ENCODE data around the gene KCNE5. TPM values are rescaled to one million over a fixed set of nuclear protein-coding genes. Genes with fewer than 3 reads are reported as not detected.
"Not testable (repeated sequence)": the region's sequence is repeated elsewhere in the genome, so short reads cannot be mapped to it uniquely, and the experiment has no call there.

The KCNE5 gene
- total RNA-seq, 1 experiment from 2014 or later = 1.4 TPM

GRCh38 chrX:109577055-109577454 is 47.9 kb downstream of the KCNE5 start:
- no TSS peak for BruUV-seq (replicated peaks)
- peaks cover 7% of the 10 kb centered on the region for H3K9me3 Mint-ChIP-seq (ENCODE audit: unreplicated experiment)
- no peak for TF ChIP-seq CTCF (IDR thresholded peaks at IDR 0.05; ENCODE audit: unreplicated experiment)
- H3K4me1 Mint-ChIP-seq (ENCODE audit: insufficient read depth, unreplicated experiment) = no peaks in the 10 kb centered on the region
- CTCF ChIA-PET = no interaction called here
- intact Hi-C loops (cut with micrococcal nuclease) = loop anchor here (10.0 kb wide), 1 partner anchor 72 kb away; no protein-coding TSS in a partner anchor
- no peak for DNase-seq (ENCODE audit: unreplicated experiment)
- POLR2A ChIA-PET = no interaction called here
- no peaks in the 10 kb centered on the region for H3K36me3 Mint-ChIP-seq (ENCODE audit: insufficient read depth, unreplicated experiment)
- H3K27ac Mint-ChIP-seq (ENCODE audit: low read depth, unreplicated experiment) = no peak overlapping the region
- H3K4me3 Mint-ChIP-seq (ENCODE audit: unreplicated experiment) = no peak overlapping the region
- peaks cover 92% of the 10 kb centered on the region for H3K27me3 Mint-ChIP-seq (ENCODE audit: insufficient read depth, unreplicated experiment)

DNA sequence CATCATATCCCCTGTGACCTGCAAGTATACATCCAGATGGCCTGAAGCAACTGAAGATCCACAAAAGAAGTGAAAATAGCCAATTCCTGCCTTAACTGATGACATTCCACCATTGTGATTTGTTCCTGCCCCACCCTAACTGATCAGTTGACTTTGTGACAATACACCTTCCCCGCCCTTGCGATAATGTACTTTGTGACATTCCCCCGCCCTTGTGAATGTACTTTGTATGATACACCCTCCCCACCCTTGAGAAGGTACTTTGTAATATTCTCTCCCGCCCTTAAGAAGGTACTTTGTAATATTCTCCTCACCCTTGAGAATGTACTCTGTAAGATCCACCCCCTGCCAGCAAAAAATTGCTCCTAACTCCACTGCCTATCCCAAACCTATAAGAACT is 48.9 kb downstream of the KCNE5 start:
- H3K27me3 Mint-ChIP-seq (ENCODE audit: insufficient read depth, unreplicated experiment) = peaks cover 92% of the 10 kb centered on the region
- intact Hi-C loops (cut with micrococcal nuclease) = loop anchor here (10.0 kb wide), 1 partner anchor 71 kb away; no protein-coding TSS in a partner anchor
- CTCF ChIA-PET; DNase-seq (ENCODE audit: unreplicated experiment); POLR2A ChIA-PET; H3K4me1 Mint-ChIP-seq (ENCODE audit: insufficient read depth, unreplicated experiment); H3K4me3 Mint-ChIP-seq (ENCODE audit: unreplicated experiment); H3K36me3 Mint-ChIP-seq (ENCODE audit: insufficient read depth, unreplicated experiment); BruUV-seq (replicated peaks); H3K9me3 Mint-ChIP-seq (ENCODE audit: unreplicated experiment); H3K27ac Mint-ChIP-seq (ENCODE audit: low read depth, unreplicated experiment): not testable (repeated sequence)

Other genes starting within 250 kb of the KCNE5 start
- gene GUCY2F, start 143.1 kb downstream of the KCNE5 start, total RNA-seq (2022) = not detected in 2 replicates
- gene NXT2, start 88.3 kb downstream of the KCNE5 start, total RNA-seq (2022) = 6.9 and 9.6 TPM in 2 replicates
- 48.0 and 70.1 TPM in 2 replicates for gene ACSL4, start 108.1 kb upstream of the KCNE5 start, total RNA-seq (2022)

Data from MCF 10A (cell line).